ENCODE measurements around the gene SCLY. TPM values are rescaled to one million over a fixed set of nuclear protein-coding genes. Genes with fewer than 3 reads are reported as not detected.

The SCLY gene
- total and polyA plus RNA-seq, 2 of the 13 experiments (the other 11 are each of a cell fraction or from before 2014, with no cell fraction given) = 27.9 to 38.6 TPM

- TF ChIP-seq ZNF362 (CRISPR knock-in tag; IDR thresholded peaks at IDR 0.05; ENCODE audit: borderline replicate concordance) (peak; percentile 74; the same call in 1 of the 2 replicates), ZNF441 (CRISPR knock-in tag; IDR thresholded peaks at IDR 0.05; ENCODE audit: borderline replicate concordance) (no peak), GLI4 (CRISPR knock-in tag; IDR thresholded peaks at IDR 0.05; ENCODE audit: borderline replicate concordance) (no peak), KDM5A (IDR thresholded peaks at IDR 0.05; ENCODE audit: borderline replicate concordance, low read length) (no peak), PAXIP1 (CRISPR knock-in tag; conservative IDR thresholded peaks at IDR 0.05) (peak; percentile 55), ARNT2 (CRISPR knock-in tag; IDR thresholded peaks at IDR 0.05; ENCODE audit: low read depth) (no peak), ATRX (CRISPR knock-in tag; IDR thresholded peaks at IDR 0.05; ENCODE audit: borderline replicate concordance) (no peak), ZFAT (CRISPR knock-in tag; conservative IDR thresholded peaks at IDR 0.05) (no peak), HNF1B (CRISPR knock-in tag; IDR thresholded peaks at IDR 0.05) (no peak), HNRNPLL (IDR thresholded peaks at IDR 0.05; ENCODE audit: low read depth, low read length, poor library complexity, severe bottlenecking) (no peak), SNAPC5 (CRISPR knock-in tag; IDR thresholded peaks at IDR 0.05; ENCODE audit: borderline replicate concordance) (no peak), SOX6 (IDR thresholded peaks at IDR 0.05) (no peak), SOX6 (CRISPR knock-in tag; IDR thresholded peaks at IDR 0.05) (peak; percentile 47), TRAFD1 (CRISPR knock-in tag; IDR thresholded peaks at IDR 0.05; ENCODE audit: borderline replicate concordance) (no peak)
Measured at GRCh38 chr2:238029853-238030252, 30.9 kb upstream of the SCLY start (continued).
